Measurements from ENCODE around the gene ADAM11. TPM values are rescaled to one million over a fixed set of nuclear protein-coding genes. Genes with fewer than 3 reads are reported as not detected.

Gene ADAM11
- total and polyA plus RNA-seq, 2 of the 4 experiments (the other 2 are of a cell fraction), result 0.36 to 0.53 TPM

DNA sequence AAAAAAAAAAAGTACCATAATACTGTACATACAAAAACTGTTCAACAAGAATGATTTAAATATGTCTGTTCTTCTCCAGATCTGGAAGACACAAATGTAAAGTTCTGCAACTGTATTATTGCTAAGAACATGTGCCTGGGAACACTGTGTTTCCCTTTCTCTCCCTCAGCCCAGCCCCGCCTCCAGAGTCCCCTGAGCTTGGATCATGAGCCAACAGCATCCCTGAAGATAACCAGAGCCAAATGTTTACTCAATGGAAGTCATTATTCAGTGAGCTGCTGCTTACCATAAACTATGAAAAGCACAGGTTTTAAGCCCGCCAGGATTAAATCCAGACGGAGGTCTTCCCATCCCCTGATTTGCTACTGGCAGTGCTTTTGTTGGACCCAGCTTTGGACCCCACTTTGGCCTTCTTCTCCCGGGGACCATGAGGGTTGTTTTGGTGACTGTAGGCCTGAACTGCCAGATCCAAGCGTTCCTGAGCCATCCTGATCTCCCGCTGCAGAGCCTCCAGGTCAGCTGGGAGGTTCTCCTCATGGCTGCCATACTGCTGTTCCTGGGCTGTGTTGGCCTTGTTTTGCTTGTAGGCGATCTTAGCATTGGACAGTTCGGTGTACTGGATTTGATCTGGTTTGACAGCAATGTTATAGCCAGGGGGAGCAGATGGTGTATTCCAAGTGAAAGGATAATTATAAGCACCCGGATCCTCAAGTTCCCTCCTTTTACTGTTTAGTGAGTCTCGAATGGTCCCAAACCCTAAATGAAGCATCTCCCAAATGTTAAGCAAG is 45.7 kb downstream of the ADAM11 start (continued):
- TF ChIP-seq RAD21 (IDR thresholded peaks at IDR 0.05; ENCODE audit: low read length), result no peak

DNA sequence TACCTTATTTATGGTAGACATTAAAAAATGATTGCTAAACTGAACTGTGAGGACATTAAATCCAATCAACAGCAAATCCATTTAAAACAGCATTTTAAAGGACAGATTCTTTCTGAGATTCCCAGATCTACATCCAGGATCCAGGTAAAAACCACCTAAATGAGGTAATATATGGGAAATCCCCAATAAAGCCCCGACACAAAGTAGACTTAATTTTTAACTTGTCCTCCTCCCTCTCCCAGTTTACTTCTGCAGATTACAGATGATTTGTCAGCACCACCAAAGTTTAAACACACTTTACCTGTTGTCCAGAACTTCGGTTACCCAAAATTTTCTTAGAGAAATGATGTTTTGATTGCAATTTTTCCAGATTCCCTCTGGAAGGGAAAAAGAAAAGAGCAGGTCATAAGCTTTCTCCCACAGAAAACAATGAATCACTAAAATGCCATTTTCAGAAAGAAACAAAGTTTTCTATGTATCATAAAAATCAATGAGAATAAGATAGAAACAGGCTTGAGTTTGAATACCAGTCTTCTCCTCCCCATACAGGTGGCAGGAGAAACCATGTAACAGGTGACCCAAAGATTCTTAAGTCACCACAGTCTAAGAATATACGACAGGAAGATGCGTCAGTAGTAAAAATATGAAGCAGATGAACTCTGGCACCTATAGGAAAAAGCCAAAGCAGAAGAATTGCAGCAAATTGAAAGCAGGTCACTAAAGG is 48.5 kb downstream of the ADAM11 start:
- H2BK15ac ChIP-seq (ENCODE audit: low read depth, low read length), result no peak overlapping the region
- no peak overlapping the region for H2AFZ ChIP-seq (replicated peaks; ENCODE audit: low read length, poor library complexity)
- dilution Hi-C loops (cut with HindIII; ENCODE audit: low sequenced_read_pairs, unreplicated experiment), result no loop called here
- H3K9me1 ChIP-seq (ENCODE audit: insufficient read depth, low read length), result peaks cover 14% of the 10 kb centered on the region
- peaks cover 30 to 79% of the 10 kb centered on the region in 2 experiments for H3K79me1 ChIP-seq (ENCODE audit: low read depth in 1 of 2, low read length in 2 of 2)
- no peaks in the 10 kb centered on the region for H3K9me3 ChIP-seq (ENCODE audit: control insufficient read depth, insufficient read depth, low read length)
- H3K4me1 ChIP-seq (ENCODE audit: control insufficient read depth, insufficient read depth, low read length), result peaks cover 7% of the 10 kb centered on the region
- no peak overlapping the region for H3K4me3 ChIP-seq (ENCODE audit: insufficient read depth, low read depth, low read length)
- H2AK5ac ChIP-seq (ENCODE audit: low read depth, low read length), result no peak overlapping the region
- H4K8ac ChIP-seq (ENCODE audit: low read depth in 2 of 2, low read length in 2 of 2), result no peak overlapping the region
- ChIA-PET CTCF (interaction anchor here (1.0 kb wide), 1 partner anchor 37 kb away, joined by 3 read pairs; no protein-coding TSS in a partner anchor), POLR2A (ENCODE audit: unreplicated experiment) (no interaction called here)
- H3K27ac ChIP-seq (ENCODE audit: insufficient read depth, low read length), result no peak overlapping the region
- H2BK20ac ChIP-seq (ENCODE audit: low read depth, low read length), result no peak overlapping the region
- intact Hi-C loops (cut with micrococcal nuclease), result no loop called here
- in situ Hi-C loops (cut with MboI; ENCODE audit: low sequenced_read_pairs), result no loop called here
- no peak overlapping the region for H3K14ac ChIP-seq (replicated peaks; ENCODE audit: low read depth, low read length)
- no peaks in the 10 kb centered on the region for H3K27me3 ChIP-seq (ENCODE audit: control insufficient read depth, insufficient read depth, low read length)
- WGBS, 2 experiments (ENCODE audit: extremely low coverage in 2 of 2, insufficient read length in 1 of 2), result no CpG with 5 or more reads among the region's 4 CpGs
- no peak overlapping the region for H2BK120ac ChIP-seq (ENCODE audit: low read depth, low read length)
- no peak overlapping the region for H3K4ac ChIP-seq (ENCODE audit: low read depth, low read length)
- H4K91ac ChIP-seq (ENCODE audit: insufficient read depth, low read depth, low read length), result no peak overlapping the region
- BruUV-seq (replicated peaks), result no TSS peak
- H4K20me1 ChIP-seq (ENCODE audit: insufficient read depth, low read length), result peaks cover 23% of the 10 kb centered on the region
- ATAC-seq (ENCODE audit: low read depth) (no peak), DNase-seq (no peak)
- H3K9ac ChIP-seq (ENCODE audit: low read depth, low read length), result no peak overlapping the region
- H3K4me2 ChIP-seq (ENCODE audit: low read depth, low read length), result no peak overlapping the region; the same call in 1 of the 2 replicates
- no peak overlapping the region for H3K18ac ChIP-seq (ENCODE audit: low read depth, low read length)
- no peak overlapping the region for H3K23ac ChIP-seq (ENCODE audit: low read depth, low read length)
- no peak overlapping the region for H2AK9ac ChIP-seq (replicated peaks; ENCODE audit: low read depth, low read length, poor library complexity)
- H4K5ac ChIP-seq (ENCODE audit: low read depth, low read length), result no peak overlapping the region
- H2BK5ac ChIP-seq (ENCODE audit: low read depth, low read length, poor library complexity, severe bottlenecking), result no peak overlapping the region
- no peak overlapping the region for H3K56ac ChIP-seq (ENCODE audit: extremely low read depth, insufficient read depth, low read length)
- H3K36me3 ChIP-seq (ENCODE audit: control insufficient read depth, insufficient read depth, low read length), result peaks cover 20% of the 10 kb centered on the region
- TF ChIP-seq CHD1 (IDR thresholded peaks at IDR 0.05; ENCODE audit: low read depth, low read length) (no peak), RCOR1 (IDR thresholded peaks at IDR 0.05; ENCODE audit: insufficient replicate concordance, low read length) (no peak), BHLHE40 (IDR thresholded peaks at IDR 0.05; ENCODE audit: low read depth, low read length) (no peak), CTCF (conservative IDR thresholded peaks at IDR 0.05; ENCODE audit: low read depth, low read length) (no peak), POLR2A (IDR thresholded peaks at IDR 0.05; ENCODE audit: low read depth, low read length) (no peak), SMC3 (IDR thresholded peaks at IDR 0.05; ENCODE audit: low read depth, low read length) (no peak), MAFK (IDR thresholded peaks at IDR 0.05; ENCODE audit: low read depth, low read length) (no peak), RAD21 (IDR thresholded peaks at IDR 0.05; ENCODE audit: low read length) (no peak), CEBPB (IDR thresholded peaks at IDR 0.05; ENCODE audit: low read depth, low read length) (no peak), NFE2L2 (IDR thresholded peaks at IDR 0.05; ENCODE audit: low read depth, low read length) (no peak), MXI1 (IDR thresholded peaks at IDR 0.05; ENCODE audit: borderline replicate concordance, low read depth, low read length) (no peak), FOS (IDR thresholded peaks at IDR 0.05; ENCODE audit: low read depth, low read length) (no peak)
- TF ChIP-seq, protein P1, sequence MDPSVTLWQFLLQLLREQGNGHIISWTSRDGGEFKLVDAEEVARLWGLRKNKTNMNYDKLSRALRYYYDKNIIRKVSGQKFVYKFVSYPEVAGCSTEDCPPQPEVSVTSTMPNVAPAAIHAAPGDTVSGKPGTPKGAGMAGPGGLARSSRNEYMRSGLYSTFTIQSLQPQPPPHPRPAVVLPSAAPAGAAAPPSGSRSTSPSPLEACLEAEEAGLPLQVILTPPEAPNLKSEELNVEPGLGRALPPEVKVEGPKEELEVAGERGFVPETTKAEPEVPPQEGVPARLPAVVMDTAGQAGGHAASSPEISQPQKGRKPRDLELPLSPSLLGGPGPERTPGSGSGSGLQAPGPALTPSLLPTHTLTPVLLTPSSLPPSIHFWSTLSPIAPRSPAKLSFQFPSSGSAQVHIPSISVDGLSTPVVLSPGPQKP (IDR thresholded peaks at IDR 0.05; ENCODE audit: borderline replicate concordance, low read depth, low read length), result no peak

Data from IMR-90 (cell line).